Stimulated activated CD4-positive, alpha-beta T cell treated with anti-CD3 and anti-CD28 coated beads, Interleukin-15, amount 100 ng/mL, for 24 hours (primary cell): Measurements from ENCODE around the gene ABCA1.
"Not testable (repeated sequence)": the region's sequence is repeated elsewhere in the genome, so short reads cannot be mapped to it uniquely, and the experiment has no call there.

Experiments used
- DNase-seq: peaks from one replicate; pipeline ENCODE4 v3.0.0-alpha.2; 2020

The ABCA1 gene

DNA sequence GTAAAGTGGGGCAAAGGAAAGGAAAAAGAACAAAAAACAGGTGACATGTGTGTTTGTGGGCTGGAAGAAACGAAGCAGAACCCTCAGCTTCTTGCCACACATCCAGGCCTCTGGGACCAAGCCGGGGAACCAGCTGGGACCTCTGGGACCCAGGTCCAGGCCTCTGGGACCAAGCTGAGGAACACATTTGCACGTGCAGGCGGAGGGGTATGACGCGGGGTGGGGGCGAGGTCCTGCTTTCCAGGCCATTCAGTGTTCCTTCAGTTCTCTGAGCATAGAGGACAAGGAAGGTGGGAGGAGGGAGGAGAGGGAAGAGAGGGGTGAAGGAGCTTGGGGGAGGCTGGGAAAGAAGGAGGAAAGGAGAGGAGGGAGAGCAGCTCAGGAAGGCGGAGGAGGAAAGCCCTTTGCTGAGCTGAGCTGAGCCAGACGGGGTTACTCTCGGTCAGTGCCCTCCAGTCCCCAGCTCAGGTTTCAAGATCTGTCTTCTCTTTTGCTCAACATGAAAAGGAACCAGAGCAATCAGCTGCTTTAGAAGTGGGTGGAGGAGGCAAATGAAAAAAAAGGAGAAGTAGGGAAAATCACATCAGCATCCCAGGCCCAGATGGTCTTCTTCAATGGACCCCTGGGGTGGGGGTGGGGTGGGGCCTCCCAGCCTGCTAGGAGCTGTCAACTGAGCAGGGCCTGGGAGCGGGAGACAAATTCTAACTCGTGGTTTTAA, 59.1 kb downstream of the ABCA1 start:
- no peak for DNase-seq

DNA sequence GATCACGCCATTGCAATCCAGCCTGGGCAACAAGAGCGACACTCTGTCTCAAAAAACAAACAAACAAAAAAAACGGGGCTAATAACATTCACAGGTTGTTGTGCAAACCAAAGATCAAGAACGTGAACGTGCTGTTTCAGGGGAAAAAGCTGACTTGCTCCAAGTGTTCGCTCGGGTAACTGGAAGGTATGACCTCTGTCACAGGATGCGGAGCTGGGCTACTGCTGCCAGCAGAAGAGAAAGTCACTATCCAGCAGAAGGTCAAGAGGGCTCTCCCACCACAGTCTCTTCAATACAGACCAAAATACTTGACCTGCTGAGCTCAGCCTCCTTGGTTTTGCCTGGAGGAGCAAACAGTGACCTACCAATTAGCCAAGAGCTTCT, 59.7 kb downstream of the ABCA1 start:
- DNase-seq = no peak

DNA sequence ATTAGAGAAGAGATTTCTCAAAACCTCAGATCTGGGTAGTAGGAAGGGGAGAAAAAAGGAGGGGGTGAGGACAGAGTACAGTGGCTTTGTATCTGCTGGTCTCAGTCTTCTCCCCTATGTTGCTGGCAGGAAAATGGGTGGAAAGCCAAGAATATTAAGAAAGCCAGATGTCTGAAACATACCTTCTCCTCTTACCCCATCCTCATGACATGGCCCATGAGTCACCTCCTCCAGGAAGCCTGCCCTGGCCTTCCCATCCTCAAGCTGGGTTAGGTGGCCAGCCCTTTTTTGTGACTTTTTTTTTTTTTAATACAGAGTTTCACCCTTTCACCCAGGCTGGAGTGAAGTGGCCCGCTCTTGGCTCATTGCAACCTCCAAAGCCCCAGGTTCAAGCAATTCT, 61.8 kb downstream of the ABCA1 start:
- DNase-seq = no peak

DNA sequence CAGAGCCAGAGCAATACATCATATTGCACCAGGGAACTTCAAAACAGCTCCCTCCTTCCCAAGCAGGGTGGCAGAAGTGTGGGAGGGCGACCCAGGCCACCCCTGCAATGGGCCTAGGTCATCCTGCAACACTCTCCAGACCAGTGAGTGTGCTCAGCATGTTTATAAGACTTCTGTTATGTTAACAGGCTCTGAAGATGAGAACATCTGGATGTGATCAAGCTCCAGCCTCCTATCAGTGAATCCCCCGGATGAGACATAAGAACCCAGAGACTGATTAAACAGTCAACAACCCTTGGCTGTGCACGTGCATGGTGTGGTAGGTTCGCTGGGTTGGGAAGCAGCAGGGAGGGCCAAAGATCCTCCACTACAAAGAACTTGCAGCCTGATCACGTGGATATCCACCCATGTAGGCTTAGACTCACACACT, 63.3 kb downstream of the ABCA1 start:
- no peak for DNase-seq

DNA sequence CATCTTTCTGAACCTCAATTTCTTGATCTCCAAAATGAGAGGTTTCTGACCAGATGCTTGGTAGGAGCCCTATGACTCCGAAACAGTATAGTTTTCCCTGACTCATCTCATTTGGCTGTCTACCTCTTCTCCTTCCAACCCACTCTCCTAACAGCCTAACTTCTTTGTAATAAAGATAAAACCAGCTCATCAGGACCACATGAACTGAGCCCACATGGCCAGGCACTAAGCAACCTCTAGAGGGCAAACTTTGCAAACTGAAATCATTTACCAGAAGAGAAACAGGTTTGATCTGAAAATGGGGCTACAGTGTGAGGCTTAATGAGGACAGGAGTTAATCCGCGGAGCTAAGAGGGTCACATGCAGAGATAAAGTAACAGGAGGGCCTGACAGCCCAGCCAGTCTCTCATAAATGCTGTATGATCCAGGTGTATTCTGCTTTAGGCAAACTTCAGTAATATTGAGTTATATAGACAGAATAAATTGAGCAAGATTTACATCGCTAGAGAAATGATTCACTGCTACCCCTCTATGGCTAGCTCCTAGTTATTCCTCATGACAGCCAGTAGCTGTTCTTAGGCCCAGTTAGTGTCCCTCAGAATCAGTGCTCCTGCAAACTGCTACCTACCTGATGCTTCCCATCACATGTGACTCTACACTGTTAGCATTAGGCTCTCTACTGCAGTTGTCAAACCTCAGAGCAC, 64.6 kb downstream of the ABCA1 start:
- DNase-seq = peak; percentile 57

DNA sequence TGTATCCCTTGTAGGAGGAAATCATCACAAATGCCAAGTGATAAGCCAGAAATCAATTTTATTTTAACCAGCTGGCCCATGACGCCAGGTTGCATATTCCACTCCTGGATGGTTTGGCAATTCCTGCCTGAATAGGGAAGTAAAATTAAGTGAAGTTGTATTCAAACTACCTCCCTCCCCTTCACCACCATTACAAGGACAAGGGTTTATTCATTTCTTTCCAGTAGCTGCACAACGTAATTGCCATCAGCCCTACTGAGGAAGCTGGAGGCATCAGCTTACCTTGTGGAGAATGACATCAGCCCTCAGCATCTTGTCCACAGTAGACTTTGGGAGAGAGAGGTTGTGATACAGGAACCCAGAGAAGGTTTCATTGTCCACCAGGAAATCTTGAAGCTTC, 66.6 kb downstream of the ABCA1 start:
- DNase-seq = no peak

DNA sequence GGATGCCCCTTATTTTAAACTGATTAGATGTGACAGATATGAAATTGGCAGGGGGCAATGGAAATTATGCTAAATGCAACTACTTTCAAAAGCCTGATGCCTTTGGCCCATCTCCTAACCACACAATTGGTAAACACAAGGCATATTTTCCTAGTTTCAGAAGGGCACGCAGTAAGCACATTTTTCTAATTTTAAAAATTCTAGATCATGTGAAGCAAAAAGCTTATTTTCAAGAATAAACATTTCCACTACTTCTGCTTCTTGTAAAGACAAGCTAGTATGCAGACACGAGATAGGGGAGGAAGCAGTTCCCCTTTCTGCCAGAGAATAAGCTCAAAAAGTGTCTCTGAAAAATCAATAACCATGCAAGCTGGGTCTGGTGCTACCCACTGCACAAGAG, 67.7 kb downstream of the ABCA1 start:
- DNase-seq = no peak

DNA sequence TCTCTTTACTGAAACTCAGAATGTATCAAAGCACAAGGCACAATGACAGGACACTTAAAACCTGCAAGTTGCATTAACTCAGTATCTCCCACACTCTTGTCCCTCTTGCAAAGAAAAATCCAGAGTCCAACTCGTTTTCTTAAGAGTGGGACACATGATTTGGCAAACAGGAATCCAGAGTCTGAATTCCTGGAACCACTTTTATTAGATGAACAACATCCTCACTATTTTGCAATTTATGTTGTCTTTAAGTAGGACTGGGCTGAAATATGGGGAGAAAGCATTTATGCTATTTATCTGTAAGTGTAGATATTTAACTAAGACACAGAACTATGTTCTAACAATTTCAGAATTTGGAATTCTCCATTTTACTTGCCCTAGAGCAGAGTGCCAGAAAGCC, 69.1 kb downstream of the ABCA1 start:
- DNase-seq = no peak

DNA sequence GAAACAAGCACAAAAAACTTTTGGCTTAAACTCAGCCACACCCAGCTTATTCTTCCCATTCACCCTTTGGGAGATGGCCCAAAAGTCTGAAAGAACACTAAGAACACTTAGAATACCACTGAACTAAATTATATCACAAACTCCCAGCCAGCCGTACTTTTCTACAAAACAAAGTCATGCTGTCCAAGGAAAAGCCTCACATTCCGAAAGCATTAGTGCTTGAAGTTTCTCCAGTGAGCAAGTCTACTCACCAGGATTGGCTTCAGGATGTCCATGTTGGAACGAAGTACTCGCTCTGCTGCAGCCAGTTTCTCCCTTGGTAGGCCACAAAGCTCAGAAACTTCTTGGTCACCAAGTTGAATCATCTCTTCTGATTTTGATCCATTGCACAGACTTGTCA, 69.7 kb downstream of the ABCA1 start:
- no peak for DNase-seq

DNA sequence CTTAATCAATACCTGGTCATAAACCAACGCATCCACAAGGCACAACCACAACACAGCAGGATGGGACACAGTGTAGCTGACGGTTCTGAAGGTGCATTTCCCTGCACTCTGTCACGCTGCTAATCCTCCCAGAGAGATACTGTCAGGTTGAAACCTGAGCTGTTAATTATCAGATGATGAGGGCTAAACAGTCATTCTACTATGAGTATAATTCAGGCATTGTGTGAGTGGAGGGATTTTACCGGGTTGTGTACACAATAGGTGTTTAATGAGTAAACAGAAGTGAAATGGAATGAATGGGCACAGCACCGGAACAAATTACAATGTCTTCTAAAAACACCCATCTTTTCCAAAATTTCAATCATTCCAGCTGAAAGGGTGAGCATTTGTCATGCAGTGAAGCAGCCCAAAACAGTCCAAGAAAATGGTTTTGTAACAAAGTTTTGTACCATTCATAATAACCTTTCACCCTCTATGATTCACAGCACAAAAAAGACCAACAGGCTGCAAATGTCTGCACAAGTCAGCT, 71.5 kb downstream of the ABCA1 start:
- no peak for DNase-seq

DNA sequence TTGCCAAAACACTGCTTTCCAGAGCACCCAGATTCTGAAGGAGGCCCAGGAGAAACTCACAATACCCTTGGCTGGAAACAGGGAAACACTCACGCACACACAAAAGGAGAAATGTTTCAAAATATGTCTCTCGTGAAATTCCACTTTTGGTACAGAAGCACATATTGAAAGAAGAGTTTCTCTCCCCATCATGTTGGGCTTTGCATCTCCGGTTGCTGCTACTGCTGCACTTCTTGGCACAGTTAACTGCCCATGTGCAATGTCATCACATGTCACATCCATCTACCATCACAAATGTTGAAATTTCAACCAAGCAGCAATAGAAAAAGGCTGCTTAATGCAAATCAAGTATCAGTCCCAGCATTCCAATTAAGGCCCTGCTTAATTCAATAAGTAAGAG, 72.1 kb downstream of the ABCA1 start:
- DNase-seq = no peak

DNA sequence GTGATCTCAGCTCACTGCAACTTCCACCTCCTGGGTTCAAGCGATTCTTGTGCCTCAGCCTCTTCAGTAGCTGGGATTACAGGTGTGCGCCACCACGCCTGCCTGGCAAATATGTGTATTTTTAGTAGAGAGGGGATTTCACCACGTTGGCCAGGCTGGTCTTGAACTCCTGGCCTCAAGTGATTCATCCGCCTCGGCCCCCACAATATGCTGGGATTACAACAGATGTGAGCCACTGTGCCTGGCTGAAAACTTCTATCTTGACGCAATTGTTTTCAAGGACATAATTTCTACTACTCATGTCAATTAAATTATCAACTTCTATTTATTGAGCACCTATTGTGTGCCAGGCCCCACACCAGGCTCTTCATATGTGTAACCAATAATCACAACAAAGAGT, 72.7 kb downstream of the ABCA1 start:
- not testable (repeated sequence) for DNase-seq

DNA sequence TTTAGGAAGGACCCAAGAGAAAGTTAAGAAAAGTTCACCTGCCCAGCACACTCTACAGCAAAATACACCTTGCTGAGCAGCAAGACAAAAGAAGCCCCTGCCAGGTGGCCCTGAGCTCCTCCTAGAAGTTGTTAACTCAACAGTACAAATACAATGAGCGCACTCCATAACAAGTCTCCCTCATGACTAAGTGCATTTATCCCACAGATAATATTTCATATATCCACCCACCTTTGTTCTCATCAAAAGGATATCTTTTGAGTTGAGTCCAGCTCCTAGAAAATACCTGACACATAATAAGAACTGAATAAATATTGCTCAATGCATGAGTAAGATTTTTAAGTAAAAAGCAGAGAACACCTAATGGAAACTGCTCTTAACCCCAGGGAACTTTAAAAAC, 73.3 kb downstream of the ABCA1 start:
- no peak for DNase-seq

DNA sequence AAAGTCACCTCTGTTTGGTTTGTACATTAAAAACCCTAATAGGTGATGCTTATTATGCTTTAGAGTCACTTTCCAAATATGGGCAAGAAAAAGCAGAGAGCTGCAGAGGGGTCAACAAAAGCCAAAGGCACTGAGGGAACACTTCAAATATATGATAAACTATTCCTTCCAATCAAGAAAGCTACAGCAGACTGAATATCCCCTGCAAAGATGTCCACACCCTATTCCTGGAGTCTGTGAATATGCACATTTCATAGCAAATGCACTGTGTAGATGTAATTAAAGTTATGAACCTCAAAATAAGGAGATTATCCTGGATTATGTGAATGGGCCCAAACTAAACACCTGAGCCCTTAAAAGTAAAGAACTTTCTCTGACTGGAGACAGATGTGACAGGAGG, 74.3 kb downstream of the ABCA1 start:
- DNase-seq = no peak

DNA sequence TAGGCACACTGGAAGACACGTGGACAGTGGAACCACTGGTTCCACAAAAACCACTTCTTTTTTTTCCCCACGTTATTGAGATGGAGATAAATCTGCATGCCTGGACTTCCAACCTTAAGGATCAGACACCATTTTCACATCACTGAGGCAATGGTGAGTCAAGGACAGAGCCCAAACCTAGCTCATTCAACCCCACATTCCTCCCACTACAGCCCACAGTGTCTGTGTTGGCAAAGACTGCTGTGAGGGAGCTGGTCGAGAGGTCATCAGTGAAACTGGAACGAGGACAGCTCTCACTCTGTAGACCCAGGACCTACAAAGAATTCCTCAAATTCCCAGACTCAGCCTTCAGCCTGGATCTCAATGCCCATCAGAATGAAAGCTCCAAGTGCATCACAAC, 74.8 kb downstream of the ABCA1 start:
- DNase-seq = no peak

DNA sequence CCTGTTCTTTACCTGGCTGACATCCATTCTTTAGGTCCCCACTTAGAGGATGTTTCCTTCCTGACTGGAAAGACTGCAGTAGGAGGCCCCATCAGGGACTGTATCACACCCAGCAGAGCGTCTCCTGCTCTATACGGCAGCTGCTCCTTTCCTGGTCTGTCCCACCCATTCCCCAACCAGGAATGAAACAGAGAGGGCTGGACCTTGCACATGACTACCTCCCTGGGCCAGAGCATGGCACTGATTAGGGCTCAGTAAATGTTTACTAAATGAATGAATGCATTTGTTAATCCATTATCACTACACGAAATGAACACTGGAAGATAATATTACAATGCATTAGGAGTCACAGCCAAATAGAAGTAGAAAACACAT, 76.4 kb downstream of the ABCA1 start:
- DNase-seq = no peak

DNA sequence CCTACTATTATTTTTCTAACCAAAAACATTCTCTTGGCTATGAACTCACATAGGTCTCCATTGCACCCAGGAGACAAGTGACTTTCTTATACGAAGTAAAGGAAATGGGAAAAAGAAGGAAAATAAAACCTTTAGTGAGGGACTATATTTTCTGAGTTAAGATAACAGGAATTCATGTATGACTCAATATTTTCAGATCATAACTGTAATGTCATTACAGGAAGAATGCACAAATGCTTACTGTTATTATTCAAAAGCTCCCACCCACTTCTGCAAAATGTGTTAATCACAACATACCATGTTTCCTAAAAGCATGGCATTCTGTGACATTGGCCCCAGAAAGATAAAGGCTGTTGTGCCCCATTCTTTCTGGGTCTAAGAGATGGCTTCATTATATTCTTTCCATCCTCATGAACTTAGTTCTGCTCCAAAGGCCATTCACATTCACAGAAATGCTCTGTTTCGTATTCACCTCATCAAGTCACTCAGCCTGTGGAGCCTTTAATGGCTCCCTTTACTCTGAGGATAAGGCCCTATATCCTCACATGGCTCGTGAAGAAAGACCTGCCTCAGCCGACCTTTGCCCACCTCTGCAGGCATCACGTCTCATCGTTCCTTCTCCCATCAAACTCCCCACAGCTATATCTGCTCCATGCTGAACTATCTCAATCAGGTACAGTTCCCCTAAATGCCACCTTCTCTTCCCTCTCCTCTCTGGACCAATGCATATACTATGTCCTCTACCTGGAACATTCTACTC, 77.0 kb downstream of the ABCA1 start:
- DNase-seq = no peak

DNA sequence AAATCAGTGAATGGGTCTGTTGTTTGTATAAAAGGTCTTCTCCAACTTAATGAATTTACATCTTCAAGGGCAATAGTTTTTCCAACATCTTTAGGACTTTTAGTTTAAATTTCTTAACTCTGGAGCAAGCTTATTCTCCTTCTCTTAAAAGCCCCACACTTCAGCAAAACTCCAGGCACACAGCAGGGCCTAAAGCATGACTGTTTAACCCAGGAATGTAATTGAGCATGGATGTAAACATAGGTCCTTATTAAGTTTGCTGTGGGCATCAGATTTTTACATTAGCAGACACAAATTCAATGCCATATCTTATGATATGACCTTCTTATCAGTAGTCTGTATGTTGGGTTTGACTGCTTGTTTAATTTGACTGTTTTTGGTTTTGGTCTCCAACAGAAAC, 78.9 kb downstream of the ABCA1 start:
- DNase-seq = no peak

DNA sequence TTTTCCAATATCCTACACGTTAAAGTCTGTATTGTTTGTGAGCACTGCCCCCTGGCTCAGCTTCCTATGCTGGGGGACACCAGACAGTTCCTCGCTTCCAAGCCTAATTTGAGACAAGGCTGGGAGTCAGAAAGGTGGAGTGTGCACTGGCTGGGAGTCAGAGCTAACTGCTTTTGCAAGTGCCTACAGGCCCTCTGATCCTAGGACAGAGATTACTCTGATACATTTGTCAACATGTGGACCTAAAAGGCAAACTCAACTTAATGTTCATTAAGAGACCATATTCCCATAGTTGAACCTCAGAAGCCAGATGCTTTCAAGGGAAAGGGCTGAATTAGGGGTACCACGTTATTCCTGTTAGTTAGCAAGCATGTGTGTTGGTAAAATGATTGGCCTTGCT, 83.2 kb downstream of the ABCA1 start:
- no peak for DNase-seq

DNA sequence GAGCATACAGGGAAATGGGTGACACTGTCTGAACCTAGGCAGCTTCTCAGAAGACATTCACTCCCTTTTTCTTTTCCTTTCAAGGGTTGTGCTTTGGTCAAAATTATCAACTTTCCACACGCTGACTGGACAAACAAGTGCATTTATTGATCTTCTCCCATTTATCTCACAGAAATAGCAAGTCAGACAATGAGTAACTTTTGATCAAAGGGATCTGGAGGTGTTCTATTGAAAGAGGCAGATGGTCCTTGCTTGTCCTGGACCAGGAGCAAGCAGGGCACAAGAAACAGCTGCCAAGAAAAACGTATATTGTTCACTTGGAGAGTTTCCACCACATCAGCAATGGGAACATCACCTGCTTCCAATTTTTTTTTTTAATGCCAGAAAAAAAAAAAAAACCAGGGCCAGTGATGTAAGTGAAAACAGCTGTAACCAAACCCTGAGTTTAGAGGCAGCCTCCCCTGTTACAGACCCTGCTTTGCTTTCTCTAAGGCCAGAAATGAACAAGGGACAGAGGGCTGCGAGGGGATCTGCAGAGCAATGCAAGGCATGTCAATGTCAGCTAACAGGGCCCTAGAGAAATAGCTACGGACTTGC, 84.2 kb downstream of the ABCA1 start:
- DNase-seq = no peak

DNA sequence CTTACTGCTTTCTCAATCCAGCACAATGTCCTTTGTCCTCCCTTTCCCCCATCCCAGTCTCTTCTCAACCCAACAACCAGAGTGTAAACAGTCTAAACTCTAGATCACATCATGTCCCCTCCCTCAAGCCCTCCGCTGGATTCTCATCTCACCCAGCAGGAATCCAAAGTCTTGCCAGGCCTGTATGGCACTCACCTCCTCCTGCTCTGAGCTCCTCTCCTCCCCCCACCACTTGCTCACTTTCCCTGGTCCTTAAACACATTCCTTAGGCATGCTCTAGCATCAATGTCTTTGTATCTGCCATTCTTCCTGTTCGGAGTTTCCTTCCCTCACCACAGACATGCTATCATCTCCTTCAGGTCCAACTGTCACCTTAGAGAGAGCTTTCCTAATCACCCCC, 85.3 kb downstream of the ABCA1 start:
- DNase-seq = no peak

DNA sequence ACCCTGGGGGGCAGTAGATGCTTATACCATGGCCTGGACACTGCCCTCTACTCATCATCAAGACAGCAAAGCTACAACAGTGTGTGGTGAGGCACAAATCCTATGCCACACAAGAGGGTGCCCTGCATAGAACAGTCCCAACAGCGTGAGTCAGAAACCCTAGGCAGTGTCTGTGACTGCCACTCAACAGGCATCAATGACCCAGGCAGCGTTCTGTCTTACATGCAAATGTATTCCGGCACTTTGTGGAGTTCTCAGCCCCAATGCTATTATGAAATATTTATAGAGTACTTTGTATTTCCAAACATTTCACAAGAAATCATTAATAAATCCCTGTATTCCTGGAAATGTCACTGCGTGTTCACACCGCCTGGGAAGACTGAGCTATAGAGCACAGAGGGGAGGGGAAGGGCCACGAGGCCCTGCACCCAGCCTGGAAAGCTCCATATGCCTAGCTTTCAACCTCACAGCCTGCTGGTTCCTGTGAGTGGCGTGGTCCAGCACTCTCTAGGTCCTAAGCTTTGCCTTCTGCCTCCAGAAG, 86.3 kb downstream of the ABCA1 start:
- no peak for DNase-seq

DNA sequence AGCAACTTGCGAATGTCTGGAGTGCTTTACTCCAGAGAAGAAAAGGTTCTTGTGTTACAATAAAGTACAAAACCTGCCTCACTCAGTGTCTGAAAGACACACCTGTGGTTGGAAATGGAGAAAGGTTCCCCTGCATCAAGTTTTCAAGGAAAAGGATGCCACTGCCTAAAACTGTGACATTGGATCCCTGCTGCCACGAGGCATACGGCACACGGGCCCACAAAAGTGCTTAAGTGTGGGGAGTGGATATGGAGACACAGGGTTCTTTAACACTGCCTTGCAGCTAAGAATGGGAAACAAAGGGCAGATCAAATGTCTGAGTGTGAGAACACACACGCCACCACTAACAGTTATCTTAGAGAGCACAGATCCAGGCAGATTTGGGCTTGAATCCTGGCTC, 89.0 kb downstream of the ABCA1 start:
- no peak for DNase-seq
